ENCODE measurements around the gene AP1B1.

The AP1B1 gene

DNA sequence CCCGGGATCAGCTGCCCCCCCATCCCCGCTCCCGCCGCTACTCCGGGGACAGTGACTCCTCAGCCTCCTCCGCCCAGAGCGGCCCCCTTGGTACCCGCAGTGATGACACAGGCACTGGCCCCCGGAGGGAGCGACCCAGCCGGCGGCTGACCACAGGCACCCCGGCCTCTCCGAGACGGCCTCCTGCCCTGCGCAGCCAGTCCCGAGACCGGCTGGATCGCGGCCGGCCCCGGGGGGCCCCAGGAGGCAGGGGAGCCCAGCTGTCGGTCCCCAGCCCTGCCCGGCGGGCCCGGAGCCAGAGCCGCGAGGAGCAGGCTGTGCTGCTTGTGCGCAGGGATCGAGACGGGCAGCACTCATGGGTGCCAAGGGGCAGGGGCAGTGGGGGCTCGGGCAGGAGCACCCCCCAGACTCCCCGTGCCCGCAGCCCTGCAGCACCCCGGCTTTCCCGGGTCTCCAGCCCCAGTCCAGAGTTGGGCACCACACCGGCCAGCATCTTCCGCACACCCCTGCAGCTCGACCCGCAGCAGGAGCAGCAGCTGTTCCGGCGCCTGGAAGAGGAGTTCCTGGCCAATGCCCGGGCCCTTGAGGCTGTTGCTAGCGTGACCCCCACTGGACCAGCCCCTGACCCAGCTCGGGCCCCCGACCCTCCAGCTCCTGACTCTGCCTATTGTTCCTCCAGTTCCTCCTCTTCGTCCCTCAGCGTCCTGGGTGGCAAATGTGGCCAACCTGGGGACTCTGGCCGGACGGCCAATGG, 76.7 kb downstream of the AP1B1 start:
- no peak overlapping the region for H3K9ac ChIP-seq (ENCODE audit: insufficient read length, low read depth)

DNA sequence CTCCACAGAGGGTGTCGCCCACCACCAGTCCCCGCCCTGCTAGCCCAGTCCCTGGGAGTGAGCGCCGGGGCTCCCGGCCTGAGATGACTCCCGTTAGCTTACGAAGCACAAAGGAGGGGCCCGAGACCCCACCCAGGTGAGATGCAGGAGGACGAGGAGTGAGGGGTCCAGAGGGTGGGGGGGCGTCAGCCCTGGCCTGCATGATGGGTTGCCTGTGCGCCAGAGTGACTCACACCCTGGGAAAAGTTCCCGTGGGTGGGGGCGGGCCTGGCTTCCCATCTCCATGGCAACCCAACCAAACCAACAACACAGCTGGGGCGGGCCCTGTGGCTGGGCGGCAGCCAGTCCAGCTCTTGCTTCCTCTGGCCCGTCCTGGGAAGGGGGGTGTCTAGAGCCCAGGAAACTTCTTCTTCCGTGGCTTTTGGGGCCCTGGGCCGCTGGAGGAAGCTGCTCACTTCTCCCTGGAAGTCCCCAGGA, 77.5 kb downstream of the AP1B1 start:
- TF ChIP-seq YY1 (IDR thresholded peaks at IDR 0.05; ENCODE audit: insufficient read depth, insufficient read length) (no peak), SUZ12 (IDR thresholded peaks at IDR 0.05; ENCODE audit: extremely low read depth, insufficient read depth, insufficient read length) (no peak), ZNF274 (IDR thresholded peaks at IDR 0.05; ENCODE audit: low read depth, low read length) (no peak)
- H3K9me3 ChIP-seq (ENCODE audit: insufficient read depth, low read length) = no peaks in the 10 kb centered on the region
- peaks cover 29% of the 10 kb centered on the region for H3K36me3 ChIP-seq (ENCODE audit: insufficient read depth, insufficient read length, low read length)
- H3K4me3 ChIP-seq (ENCODE audit: insufficient read length, low read depth) = no peak overlapping the region
- no peak overlapping the region for H3K9ac ChIP-seq (ENCODE audit: insufficient read length, low read depth)
- peaks cover 25% of the 10 kb centered on the region for H3K4me1 ChIP-seq (ENCODE audit: insufficient read depth, insufficient read length)
- peaks cover 24% of the 10 kb centered on the region for H3K27me3 ChIP-seq (ENCODE audit: insufficient read depth, insufficient read length)
- peak; percentile 47 for DNase-seq (ENCODE audit: low read depth, low spot score)

More for the DNA sequence above, 76.7 kb downstream of the AP1B1 start:
- H3K4me1 ChIP-seq (ENCODE audit: insufficient read depth, insufficient read length) = peaks cover 26% of the 10 kb centered on the region
- peaks cover 29% of the 10 kb centered on the region for H3K36me3 ChIP-seq (ENCODE audit: insufficient read depth, insufficient read length, low read length)
- H3K9me3 ChIP-seq (ENCODE audit: insufficient read depth, low read length) = no peaks in the 10 kb centered on the region
- no peak for DNase-seq (ENCODE audit: low read depth, low spot score)
- H3K27me3 ChIP-seq (ENCODE audit: insufficient read depth, insufficient read length) = peaks cover 31% of the 10 kb centered on the region
- no peak overlapping the region for H3K4me3 ChIP-seq (ENCODE audit: insufficient read length, low read depth)
- TF ChIP-seq SUZ12 (IDR thresholded peaks at IDR 0.05; ENCODE audit: extremely low read depth, insufficient read depth, insufficient read length) (no peak), YY1 (IDR thresholded peaks at IDR 0.05; ENCODE audit: insufficient read depth, insufficient read length) (no peak), ZNF274 (IDR thresholded peaks at IDR 0.05; ENCODE audit: low read depth, low read length) (no peak)

DNA sequence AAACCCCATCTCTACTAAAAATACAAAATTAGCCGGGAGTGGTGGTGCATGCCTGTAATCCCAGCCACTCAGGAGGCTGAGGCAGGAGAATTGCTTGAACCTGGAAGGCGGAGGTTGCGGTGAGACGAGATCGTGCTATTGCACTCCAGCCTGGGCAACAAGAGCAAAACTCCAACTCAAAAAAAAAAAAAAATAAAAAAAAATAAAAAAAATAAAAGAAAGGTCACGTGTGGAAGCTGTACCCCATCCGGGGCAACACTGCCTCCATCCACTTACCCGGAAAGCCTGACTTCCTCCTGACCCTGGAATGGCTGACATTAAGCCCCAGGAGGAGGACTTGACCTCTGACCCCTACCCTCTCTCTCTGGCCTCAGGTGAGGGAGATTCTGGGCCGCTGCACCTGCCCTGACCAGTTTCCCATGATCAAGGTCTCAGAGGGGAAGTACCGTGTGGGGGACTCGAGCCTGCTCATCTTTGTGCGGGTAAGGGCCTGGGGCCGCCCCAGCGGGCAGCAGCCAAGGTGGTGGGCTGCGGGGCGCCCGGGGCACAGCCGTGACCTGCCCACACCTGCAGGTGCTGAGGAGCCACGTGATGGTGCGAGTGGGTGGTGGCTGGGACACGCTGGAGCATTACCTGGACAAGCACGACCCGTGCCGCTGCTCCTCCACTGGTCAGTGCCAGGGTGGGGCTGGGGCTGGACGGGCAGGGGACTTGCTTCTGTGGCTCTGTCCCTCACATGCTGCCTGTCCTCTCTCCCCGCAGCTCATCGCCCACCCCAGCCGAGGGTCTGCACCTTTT, 78.1 kb downstream of the AP1B1 start:
- H3K4me3 ChIP-seq (ENCODE audit: insufficient read length, low read depth) = no peak overlapping the region
- H3K9ac ChIP-seq (ENCODE audit: insufficient read length, low read depth) = no peak overlapping the region
- peaks cover 29% of the 10 kb centered on the region for H3K36me3 ChIP-seq (ENCODE audit: insufficient read depth, insufficient read length, low read length)
- no peak for DNase-seq (ENCODE audit: low read depth, low spot score)
- TF ChIP-seq ZNF274 (IDR thresholded peaks at IDR 0.05; ENCODE audit: low read depth, low read length) (no peak), SUZ12 (IDR thresholded peaks at IDR 0.05; ENCODE audit: extremely low read depth, insufficient read depth, insufficient read length) (no peak), YY1 (IDR thresholded peaks at IDR 0.05; ENCODE audit: insufficient read depth, insufficient read length) (no peak)
- H3K4me1 ChIP-seq (ENCODE audit: insufficient read depth, insufficient read length) = peaks cover 29% of the 10 kb centered on the region
- H3K27me3 ChIP-seq (ENCODE audit: insufficient read depth, insufficient read length) = peaks cover 21% of the 10 kb centered on the region
- H3K9me3 ChIP-seq (ENCODE audit: insufficient read depth, low read length) = no peaks in the 10 kb centered on the region

DNA sequence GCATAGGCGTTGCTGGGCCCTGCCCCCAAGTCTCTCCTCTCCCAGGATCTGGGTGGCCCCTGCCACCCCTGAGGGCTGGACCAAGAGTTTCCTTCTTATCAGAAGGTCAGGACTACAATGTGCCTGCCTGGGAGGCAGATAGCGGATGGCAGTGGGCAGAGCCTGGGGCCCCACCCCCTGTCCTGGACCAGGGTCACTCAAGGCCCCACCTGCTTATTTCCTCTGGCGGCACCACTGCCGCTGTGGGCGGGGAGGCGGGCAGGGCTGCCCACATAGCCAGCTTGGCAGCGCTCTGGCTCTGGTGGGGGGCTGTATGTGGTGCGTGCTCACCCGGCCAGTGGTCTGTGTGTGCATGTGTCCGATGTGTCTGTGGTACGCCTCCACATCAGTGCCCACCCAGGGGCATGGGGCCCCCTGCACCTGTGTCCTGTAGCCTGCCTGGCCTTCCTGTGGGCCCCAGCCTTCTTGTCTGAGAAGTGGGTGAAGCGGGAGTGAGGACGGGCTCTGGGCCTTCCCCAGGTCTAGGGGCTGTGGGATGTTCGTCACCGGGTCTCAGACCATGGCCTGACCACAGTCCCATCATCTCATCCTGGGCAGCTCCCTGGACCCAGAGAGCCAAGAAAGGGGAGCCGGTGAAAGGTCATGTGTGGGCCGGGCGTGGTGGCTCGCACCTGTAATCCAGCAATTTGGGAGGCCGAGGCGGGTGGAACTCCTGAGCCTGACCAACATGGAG, 78.9 kb downstream of the AP1B1 start:
- peaks cover 29% of the 10 kb centered on the region for H3K36me3 ChIP-seq (ENCODE audit: insufficient read depth, insufficient read length, low read length)
- no peaks in the 10 kb centered on the region for H3K9me3 ChIP-seq (ENCODE audit: insufficient read depth, low read length)
- H3K4me3 ChIP-seq (ENCODE audit: insufficient read length, low read depth) = no peak overlapping the region
- H3K27me3 ChIP-seq (ENCODE audit: insufficient read depth, insufficient read length) = peaks cover 15% of the 10 kb centered on the region
- no peak for DNase-seq (ENCODE audit: low read depth, low spot score)
- peaks cover 32% of the 10 kb centered on the region for H3K4me1 ChIP-seq (ENCODE audit: insufficient read depth, insufficient read length)
- H3K9ac ChIP-seq (ENCODE audit: insufficient read length, low read depth) = no peak overlapping the region
- TF ChIP-seq SUZ12 (IDR thresholded peaks at IDR 0.05; ENCODE audit: extremely low read depth, insufficient read depth, insufficient read length) (no peak), YY1 (IDR thresholded peaks at IDR 0.05; ENCODE audit: insufficient read depth, insufficient read length) (no peak), ZNF274 (IDR thresholded peaks at IDR 0.05; ENCODE audit: low read depth, low read length) (no peak)

DNA sequence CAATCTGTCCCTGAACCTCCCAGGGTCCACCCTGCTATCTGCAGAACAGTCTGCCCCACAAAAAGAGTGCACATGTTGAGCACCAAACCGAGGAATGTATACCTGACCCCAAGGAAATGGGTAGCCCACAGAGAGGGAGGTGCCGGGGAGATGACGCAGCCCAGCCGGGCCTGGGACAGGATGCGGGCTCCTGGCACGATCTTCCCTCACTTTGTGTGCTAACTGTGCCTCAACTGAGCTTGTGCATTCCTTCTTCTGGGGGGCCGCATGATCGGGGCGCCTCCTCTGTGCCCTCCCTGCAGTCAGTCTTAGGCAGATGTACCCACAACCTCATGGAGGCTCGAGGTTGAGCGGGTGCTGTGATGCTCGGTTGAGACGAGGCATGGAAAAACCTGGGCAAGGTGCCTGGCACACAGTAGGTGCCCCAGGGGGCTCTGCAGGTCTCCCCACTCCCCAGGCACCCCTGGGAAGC, 79.5 kb downstream of the AP1B1 start:
- TF ChIP-seq YY1 (IDR thresholded peaks at IDR 0.05; ENCODE audit: insufficient read depth, insufficient read length) (no peak), SUZ12 (IDR thresholded peaks at IDR 0.05; ENCODE audit: extremely low read depth, insufficient read depth, insufficient read length) (no peak), ZNF274 (IDR thresholded peaks at IDR 0.05; ENCODE audit: low read depth, low read length) (no peak)
- Histone ChIP-seq H3K9ac (ENCODE audit: insufficient read length, low read depth) (peak overlapping the region; percentile 44), H3K36me3 (ENCODE audit: insufficient read depth, insufficient read length, low read length) (peaks cover 29% of the 10 kb centered on the region), H3K4me3 (ENCODE audit: insufficient read length, low read depth) (no peak overlapping the region), H3K27me3 (ENCODE audit: insufficient read depth, insufficient read length) (peaks cover 8% of the 10 kb centered on the region), H3K4me1 (ENCODE audit: insufficient read depth, insufficient read length) (peaks cover 32% of the 10 kb centered on the region), H3K9me3 (ENCODE audit: insufficient read depth, low read length) (no peaks in the 10 kb centered on the region)
- no peak for DNase-seq (ENCODE audit: low read depth, low spot score)

DNA sequence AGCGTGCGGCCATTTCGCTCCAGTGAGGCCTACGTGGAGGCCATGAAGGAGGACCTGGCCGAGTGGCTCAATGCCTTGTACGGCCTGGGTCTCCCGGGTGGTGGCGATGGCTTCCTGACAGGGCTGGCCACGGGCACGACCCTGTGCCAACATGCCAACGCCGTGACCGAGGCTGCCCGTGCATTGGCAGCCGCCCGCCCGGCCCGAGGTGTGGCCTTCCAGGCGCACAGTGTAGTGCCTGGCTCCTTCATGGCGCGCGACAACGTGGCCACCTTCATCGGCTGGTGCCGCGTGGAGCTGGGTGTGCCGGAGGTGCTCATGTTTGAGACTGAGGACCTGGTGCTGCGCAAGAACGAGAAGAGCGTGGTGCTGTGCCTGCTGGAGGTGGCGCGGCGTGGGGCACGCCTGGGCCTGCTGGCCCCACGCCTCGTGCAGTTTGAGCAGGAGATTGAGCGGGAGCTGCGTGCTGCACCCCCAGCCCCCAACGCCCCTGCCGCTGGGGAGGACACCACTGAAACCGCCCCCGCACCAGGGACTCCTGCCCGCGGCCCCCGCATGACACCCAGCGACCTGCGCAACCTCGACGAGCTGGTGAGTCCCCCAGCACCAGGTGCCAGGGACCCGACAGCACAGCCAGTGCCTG, 80.1 kb downstream of the AP1B1 start:
- H3K27me3 ChIP-seq (ENCODE audit: insufficient read depth, insufficient read length) = peaks cover 3% of the 10 kb centered on the region
- peak overlapping the region; percentile 44 for H3K9ac ChIP-seq (ENCODE audit: insufficient read length, low read depth)
- H3K9me3 ChIP-seq (ENCODE audit: insufficient read depth, low read length) = no peaks in the 10 kb centered on the region
- TF ChIP-seq ZNF274 (IDR thresholded peaks at IDR 0.05; ENCODE audit: low read depth, low read length) = no peak
- TF ChIP-seq SUZ12 (IDR thresholded peaks at IDR 0.05; ENCODE audit: extremely low read depth, insufficient read depth, insufficient read length) = no peak
- TF ChIP-seq YY1 (IDR thresholded peaks at IDR 0.05; ENCODE audit: insufficient read depth, insufficient read length) = no peak
- H3K4me1 ChIP-seq (ENCODE audit: insufficient read depth, insufficient read length) = peaks cover 27% of the 10 kb centered on the region
- no peak overlapping the region for H3K4me3 ChIP-seq (ENCODE audit: insufficient read length, low read depth)
- peaks cover 29% of the 10 kb centered on the region for H3K36me3 ChIP-seq (ENCODE audit: insufficient read depth, insufficient read length, low read length)
- DNase-seq (ENCODE audit: low read depth, low spot score) = no peak

Measured in NT2/D1 (cell line).